Skin epidermis (tissue), 12 donors: ENCODE results near the gene CDA.
A peak's percentile ranks its signal among the peaks of the same experiment; 100 is the strongest.

Experiments
- H3K27ac ChIP-seq, 21 experiments: fragments of 200-600 bp; sonication (generic) in 11 of 21; one replicate each; pipeline ENCODE4 v1.5.0; 2020; ENCODE audit warnings: mild to moderate bottlenecking in 3 of 21, inconsistent platforms in 2 of 21, moderate library complexity in 2 of 21
- H3K4me3 ChIP-seq, 7 experiments: fragments of 200-600 bp; sonication (generic) in 2 of 7; one replicate each; pipeline ENCODE4 v1.5.0; 2020; ENCODE audit warnings: inconsistent platforms in 2 of 7, mild to moderate bottlenecking in 2 of 7, moderate library complexity in 1 of 7

Gene CDA

DNA sequence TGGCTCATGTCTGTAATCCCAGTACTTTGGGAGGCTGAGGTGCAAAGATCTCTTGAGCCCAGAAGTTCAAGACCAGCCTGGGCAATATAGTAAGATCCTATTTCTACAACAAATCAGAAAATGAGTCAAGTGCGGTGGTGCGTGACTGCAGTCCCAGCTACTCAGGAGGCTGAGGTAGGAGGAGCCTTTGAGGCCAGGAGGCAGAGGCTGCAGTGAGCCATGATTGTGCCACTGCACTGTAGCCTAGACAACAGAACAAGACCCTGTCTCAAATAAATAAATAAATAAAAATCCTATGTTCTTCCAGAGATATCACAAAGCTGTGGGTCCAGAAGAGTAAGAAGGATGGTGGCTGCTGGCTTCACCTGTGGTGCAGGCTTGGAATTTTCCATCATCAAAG is 22.1 kb downstream of the CDA start:
- Histone ChIP-seq H3K4me3 (no peak overlapping the region), H3K27ac (no peak overlapping the region)

DNA sequence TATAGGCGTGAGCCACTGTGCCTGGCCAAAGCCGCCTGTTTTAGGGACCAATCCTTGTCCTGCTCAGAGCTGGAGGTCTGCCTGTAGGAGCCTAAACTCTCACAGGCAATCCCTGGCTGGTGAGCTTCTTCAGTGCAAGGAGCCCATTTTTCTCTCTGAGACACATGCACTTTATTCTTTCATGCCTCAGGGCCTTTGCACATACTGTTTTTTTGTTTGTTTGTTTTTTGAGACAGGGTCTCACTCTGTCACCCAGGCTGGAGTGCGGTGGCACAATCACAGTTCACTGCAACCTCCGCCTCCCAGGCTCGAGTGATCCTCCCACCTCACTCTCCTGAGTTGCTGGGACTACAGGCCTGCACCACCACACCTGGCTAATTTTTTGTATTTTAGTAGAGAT is 22.8 kb downstream of the CDA start:
- Histone ChIP-seq H3K4me3 (no peak overlapping the region), H3K27ac (peak overlapping the region in 6 of 21 experiments; percentile 22 to 82 (median 34))

DNA sequence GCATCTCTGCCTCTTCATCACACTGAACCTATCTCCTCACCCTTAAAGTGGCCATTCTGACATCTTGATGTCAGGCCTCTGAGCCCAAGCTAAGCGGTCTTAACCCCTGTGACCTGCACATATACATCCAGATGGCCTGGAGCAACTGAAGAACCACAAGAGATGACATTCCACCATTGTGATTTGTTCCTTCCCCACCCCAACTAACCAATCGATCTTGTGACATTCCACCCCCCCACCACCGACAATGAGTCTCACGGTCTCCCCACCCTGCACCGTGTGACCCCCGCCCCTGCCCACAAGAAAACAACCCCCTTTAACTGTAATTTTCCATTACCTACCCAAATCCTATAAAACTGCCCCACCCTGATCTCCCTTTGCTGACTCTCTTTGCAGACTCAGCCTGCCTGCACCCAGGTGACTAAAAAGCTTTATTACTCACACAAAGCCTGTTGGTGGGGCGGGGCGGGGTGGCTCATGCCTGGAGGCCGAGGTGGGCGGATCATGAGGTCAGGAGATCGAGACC is 23.4 kb downstream of the CDA start:
- H3K27ac ChIP-seq, result peak overlapping the region in 8 of 21 experiments; percentile 31 to 83 (median 75)
- no peak overlapping the region for H3K4me3 ChIP-seq

DNA sequence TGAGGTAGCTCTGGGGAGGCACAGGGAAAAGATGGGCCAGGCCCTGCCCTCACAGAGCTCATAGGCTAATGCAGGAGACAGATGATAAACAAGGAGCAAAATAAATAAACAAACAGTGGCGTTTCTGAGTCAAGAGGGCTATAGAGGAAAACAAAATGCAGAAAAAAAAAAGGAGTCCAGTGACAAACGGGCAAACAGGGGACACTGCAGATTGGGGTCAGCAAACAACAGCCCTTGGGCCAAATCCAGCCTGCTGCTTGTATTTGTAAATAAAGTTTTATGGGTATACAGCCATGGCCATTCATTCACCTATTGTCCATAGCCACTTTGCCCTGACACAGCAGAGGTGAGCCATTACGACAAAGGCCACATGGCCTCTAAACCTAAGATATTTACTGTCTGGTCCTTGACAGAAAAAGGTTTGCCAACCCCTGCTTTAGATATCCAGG is 25.3 kb downstream of the CDA start:
- Histone ChIP-seq H3K4me3 (no peak overlapping the region), H3K27ac (peak overlapping the region in 15 of 21 experiments; percentile 12 to 83 (median 69))

DNA sequence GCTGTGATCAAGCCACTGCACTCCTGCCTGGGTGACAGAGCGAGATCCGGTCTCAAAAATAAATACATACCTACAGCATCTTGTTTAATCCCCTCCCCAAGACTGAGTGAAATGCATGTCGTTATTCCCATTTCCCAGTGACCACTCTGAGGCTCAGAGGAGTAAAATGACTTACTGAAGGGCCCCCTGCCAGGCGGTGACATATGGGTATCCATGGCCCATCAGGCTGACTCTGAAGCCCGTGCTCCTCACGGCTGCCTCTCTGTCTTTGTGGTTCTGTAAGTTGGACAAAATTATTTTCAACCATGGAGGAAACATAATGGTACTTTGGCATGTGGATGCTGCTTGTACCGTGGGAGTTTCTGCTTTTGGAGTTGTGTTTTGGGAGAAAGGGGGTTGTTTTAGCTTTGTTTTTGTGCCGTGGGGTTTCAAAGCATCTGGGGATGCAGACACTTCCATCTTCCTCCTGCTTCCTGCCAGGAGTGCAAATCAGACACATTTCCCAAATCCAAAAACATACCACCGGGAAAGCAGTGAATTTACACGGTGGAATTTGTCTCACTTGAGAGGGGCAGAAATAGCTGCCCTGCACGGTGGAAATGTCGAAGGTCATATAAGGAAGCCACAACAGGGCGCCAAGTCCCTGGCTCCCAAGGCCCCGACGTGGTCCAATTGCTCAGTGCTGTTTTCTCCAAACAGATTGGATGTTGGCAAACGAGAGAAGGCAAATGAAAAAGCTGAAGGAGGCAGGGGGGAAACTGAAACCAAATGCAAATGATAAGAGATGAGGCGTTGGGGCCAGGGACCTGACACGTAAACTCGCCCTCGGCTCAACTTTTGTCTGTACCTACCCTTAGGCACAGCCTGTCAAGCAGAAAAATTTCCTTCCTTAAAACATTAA is 27.3 kb downstream of the CDA start:
- Histone ChIP-seq H3K4me3 (no peak overlapping the region), H3K27ac (peak overlapping the region in 2 of 21 experiments; percentile 8 to 24)

DNA sequence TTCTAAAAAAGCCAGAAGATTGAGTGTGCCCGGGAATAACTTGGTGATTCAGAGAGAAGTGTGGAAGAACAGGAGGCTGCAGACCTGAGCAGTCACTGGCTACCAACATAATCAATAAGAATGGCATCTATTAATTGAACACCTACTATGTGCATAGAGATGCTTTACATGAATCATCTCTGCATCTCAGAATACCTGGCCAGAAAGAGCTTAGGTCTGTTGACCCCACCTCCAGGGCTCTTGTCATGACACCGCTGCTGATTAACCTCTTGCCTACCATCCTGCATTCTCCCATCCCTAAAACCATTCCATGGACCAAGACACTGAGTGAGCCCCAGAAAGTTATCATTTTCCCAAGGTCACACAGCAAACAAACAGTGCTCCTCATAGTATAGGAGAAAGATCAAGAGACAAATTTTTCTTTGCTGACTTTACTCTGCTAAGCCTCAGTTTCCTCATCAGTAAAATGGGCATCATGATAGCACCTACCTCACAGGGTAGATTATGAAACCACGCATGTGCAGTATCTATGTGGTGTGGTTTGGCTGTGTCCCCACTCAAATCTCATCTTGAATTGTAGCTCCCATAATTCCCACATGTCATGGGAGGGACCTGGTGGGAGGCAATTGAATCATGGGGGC is 28.1 kb downstream of the CDA start:
- H3K4me3 ChIP-seq, result no peak overlapping the region
- no peak overlapping the region for H3K27ac ChIP-seq

DNA sequence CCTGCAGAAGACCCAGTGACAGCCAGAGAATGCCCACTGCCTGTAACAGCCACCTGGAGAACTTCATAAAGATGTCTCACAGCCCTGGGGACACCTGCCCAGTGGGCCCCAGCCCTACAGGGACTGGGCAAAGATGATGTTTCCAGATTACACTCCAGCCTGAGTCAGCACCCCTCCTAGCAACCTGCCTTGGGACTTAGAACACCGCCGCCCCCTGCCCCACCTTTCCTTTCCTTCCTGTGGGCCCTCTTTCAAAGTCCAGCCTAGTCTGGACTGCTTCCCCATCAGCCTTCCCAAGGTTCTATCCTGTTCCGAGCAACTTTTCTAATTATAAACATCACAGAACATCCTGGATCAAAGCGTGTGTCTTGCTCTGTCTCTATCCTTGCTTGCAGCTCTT is 29.7 kb downstream of the CDA start:
- Histone ChIP-seq H3K27ac (no peak overlapping the region), H3K4me3 (no peak overlapping the region)

DNA sequence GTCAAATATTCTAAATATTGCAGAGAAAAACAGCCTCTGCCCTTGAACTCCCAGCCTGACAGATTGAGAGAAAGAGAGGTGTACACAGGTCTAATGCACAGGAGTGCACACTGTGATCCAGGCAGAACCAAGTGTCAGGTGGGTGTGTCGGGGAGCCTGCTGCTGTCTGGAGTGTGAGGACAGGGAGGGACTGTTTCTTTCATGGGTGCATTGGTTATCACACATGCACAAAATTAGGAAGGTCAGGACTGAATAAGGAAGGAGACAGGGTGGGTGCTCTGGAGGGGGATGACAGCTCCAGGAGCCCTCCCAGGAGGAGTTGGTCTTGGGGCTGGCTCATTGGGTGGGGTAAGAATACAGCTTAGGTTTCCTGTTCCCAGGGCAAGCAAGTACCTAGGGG is 31.1 kb downstream of the CDA start:
- Histone ChIP-seq H3K27ac (no peak overlapping the region), H3K4me3 (no peak overlapping the region)

DNA sequence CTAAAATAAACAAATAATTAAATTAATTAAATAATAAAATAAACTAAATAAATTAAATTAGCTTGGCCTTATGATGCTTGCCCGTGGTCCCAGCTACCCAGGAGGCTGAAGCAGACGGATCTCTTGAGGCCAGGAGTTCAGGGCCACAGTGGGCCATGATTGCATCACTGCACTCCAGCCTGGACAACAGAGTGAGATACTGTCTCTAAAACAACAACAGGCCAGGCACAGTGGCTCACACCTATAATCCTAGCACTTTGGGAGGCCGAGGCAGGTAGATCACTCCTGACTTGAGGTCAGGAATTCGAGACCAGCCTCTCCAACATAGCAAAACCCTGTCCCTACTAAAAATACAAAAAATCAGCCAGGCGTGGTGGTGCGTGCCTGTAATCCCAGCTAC is 32.1 kb downstream of the CDA start:
- Histone ChIP-seq H3K27ac (no peak overlapping the region), H3K4me3 (no peak overlapping the region)

DNA sequence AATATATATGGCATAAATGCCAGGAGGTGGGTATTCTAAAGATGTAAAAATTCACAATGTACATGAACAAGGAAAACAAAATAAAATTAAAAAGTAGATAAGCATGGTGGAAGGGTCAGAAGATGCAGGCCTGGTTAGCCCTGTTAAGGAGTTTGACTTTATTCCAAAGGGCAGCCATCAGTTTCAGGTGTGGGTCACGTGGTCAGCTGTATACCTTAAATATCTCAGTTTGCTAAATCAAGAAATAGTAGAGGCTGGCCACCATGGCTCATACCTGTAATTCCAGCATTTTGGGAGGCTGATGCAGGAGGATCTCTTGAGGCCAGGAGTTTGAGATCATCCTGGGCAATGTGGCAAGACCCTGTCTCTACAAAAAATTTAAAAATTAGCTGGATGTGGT is 35.8 kb downstream of the CDA start:
- Histone ChIP-seq H3K4me3 (no peak overlapping the region), H3K27ac (no peak overlapping the region)

DNA sequence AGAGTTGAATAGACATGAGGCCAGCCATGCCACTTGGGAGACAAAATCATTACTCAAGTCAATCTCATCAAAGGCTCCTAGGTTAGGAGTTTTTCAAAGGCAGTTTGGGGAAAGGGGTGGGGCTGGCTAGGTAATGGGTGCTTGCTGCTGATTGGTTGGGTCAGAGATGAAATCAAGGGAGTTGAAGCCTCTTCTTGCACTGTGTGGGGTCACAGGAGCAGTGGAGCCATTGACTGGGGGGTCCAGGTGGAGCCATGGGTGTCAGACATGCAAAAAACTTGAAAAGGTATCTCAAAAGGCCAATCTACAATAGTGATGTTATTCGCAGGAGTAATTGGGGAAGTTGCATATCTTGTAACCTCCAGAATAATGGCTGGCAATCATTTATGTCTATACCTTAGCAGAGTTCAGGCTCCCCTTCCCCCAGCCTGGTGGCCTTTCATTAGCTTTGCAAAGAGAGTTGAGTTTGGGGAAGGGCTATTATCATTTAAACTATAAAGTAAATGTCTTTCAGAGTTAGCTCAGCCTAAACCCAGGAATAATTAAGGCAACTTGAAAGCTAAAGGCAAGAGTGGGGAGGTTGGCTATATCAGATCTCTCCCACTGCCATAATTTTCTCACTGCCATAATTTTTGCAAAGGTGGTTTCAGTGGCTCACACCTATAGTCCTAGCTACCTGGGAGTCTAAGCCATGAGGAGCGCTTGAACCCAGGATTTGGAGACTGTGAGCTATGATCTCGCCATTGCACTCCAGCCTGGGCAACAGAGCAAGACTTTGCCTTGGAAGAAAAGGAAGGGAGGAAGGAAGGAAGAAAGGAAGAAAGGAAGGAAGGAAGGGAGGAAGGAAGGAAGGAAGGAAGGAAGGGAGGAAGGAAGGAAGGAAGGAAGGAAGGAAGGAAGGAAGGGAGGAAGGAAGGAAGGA is 36.5 kb downstream of the CDA start:
- H3K4me3 ChIP-seq, result no peak overlapping the region
- H3K27ac ChIP-seq, result no peak overlapping the region

DNA sequence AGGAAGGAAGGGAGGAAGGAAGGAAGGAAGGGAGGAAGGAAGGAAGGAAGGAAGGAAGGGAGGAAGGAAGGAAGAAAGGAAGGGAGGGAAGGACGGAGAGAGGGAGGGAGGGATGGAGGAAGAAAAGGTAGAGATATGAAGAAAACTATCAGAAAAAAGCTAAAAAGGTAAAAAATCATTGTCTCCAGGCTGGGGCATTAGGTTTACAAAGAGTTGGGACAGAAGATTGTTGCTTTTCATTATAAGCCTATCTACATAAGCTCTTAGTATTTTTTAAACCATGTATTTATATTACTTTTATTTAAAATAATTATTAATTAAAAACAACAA is 37.2 kb downstream of the CDA start:
- no peak overlapping the region for H3K27ac ChIP-seq
- no peak overlapping the region for H3K4me3 ChIP-seq

DNA sequence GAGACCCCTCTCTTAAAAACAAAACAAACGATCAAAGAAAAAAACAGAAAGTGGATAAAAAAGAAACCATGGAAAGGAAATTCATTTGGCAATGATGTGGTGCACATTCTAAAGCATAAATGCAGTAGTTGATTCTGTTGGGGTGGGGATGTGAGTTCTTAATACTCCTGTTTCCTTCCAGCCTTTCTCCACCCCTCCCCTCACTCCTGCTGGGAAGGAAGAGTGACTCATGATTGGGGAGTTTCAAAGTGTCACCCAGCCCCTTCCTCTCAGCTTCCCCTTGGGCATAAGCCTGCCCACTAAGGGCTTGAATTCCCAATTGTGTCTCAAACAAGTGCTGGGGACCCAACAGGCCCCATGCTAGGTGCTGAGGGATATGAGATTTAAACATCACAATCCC is 37.6 kb downstream of the CDA start:
- Histone ChIP-seq H3K27ac (no peak overlapping the region), H3K4me3 (no peak overlapping the region)

DNA sequence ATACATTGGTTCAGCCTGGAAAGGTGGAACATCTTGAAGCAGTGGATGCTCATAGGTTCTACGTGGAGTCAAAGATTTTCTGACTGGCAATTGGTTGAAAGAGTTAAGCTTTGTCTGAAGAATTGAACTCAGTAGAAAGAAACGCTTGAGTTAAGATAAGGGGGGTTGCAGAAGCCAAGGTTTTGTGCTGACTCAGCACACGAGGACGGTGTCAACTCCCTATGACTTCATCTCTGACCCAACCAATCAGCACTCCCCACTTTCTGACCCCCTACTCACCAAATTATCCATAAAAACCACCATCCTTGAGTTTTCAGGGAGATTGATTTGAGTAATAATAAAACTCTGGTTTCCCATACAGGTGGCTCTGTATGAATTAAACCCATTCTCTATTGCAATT is 41.8 kb downstream of the CDA start:
- Histone ChIP-seq H3K27ac (no peak overlapping the region), H3K4me3 (no peak overlapping the region)

DNA sequence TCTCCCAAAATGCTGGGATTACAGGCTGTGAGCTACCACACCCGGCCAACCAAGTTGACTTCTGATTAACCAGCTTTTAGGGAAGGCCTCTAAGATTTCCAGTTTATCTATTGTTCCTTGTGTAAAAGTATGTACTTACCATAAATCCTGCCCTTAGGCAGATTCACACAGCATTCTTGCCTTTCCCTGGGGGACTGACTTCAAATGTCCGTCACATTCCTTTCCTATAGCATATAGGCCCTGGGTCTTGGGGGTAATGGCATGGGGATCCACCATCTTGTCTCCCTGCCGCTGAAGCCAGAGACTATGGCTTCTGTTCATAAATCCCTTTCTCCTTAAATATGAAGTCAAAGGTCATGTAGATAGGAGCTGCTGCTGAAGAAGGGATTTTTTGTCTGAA is 43.5 kb downstream of the CDA start:
- Histone ChIP-seq H3K27ac (peak overlapping the region in 1 of 21 experiments; percentile 1), H3K4me3 (no peak overlapping the region)

DNA sequence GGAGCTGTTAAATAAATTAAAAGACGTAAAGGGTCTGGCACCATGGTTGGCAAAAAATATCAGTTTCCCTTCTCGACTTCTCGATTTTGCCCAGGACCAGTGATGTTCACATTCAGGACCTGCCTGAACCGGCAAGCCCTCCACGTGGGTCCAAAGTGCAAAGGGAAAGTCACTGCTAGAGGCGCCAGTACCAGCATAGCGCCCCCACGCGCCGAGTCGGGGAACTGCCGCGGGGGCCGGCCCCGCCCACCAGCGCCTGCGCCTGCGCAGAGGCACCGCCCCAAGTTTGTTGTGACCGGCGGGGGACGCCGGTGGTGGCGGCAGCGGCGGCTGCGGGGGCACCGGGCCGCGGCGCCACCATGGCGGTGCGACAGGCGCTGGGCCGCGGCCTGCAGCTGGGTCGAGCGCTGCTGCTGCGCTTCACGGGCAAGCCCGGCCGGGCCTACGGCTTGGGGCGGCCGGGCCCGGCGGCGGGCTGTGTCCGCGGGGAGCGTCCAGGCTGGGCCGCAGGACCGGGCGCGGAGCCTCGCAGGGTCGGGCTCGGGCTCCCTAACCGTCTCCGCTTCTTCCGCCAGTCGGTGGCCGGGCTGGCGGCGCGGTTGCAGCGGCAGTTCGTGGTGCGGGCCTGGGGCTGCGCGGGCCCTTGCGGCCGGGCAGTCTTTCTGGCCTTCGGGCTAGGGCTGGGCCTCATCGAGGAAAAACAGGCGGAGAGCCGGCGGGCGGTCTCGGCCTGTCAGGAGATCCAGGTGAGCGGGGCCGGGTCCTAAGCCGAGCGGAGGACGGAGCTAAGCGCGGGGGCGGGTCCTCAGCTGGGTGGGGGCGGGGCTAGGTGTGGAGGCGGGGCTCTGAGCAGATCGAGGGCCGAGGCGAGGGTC is 44.5 kb downstream of the CDA start, which contains the start of gene PINK1:
TSS of gene PINK1 (plus strand) at position 269 of the 875 bp plus-strand sequence. CDS start at position 360, 91 bp downstream.
- peak within 1 kb of the TSS; percentile 79 to 97 (median 93) for H3K27ac ChIP-seq

DNA sequence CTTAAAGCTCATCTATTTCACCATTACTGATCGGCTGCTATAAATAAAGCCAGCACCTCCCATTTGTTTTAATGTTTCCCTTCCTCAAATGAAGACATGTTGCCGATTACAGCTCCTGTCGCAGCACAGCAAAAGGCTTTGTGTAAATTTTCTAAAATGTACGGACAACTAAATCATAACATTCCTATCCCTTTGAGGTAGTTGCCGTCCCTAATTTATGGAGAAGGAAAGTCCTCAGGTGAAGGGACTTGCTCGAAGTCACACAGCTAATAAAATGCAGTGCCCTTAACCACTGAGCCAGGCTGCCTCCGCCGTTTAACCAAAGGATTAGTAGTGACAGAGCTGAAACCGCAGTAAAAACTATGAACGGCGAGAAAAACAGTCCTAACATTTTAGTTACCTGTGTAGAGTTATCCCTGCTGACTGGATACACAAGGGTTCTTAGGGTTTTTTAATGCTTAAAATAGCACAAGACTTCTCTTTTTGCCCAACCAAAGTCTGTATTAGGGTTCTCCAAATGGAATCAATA is 45.2 kb downstream of the CDA start:
- Histone ChIP-seq H3K4me3 (peak overlapping the region; percentile 88 to 100 (median 96)), H3K27ac (peak overlapping the region in 20 of 21 experiments; percentile 79 to 97 (median 94))

More for the DNA sequence above, 44.5 kb downstream of the CDA start, which contains the start of gene PINK1:
- H3K4me3 ChIP-seq, result peak within 1 kb of the TSS; percentile 88 to 100 (median 96)

DNA sequence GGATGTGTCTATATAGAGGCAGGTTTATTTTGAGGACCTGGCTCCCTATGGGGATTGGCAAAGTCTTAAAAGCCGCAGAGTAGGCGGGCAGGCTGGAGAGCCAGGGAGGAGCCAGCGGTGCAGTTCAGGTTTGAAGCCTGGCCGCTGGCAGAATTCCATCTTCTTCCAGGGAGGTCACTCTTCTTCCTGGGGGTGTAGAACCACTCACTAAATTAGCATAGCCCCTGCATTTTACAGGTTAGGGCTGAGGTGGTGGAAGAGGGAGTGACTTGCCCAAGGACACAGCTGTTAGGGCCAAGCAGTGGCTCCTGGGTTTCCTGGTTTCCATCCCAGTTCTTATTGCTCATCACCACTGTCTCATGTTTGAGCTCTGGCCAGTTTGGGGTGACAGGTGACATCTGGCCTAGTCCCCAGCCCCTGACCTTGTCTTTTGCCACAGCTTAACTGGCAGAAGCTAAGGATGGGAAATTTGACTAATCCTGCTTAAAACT is 45.7 kb downstream of the CDA start:
- peak overlapping the region; percentile 88 to 100 (median 96) for H3K4me3 ChIP-seq
- H3K27ac ChIP-seq, result peak overlapping the region in 11 of 21 experiments; percentile 87 to 97 (median 94)
